Body of pancreas (tissue), 4 donors: ENCODE measurements around the gene RPGRIP1L.

Experiments
- CTCF ChIP-seq, 7 experiments: fragments of 450-650 bp in 4 of 7; fragments of 200-600 bp in 3 of 7; sonication (generic) in 3 of 7; IDR thresholded peaks; one replicate each; pipeline ENCODE4 v1.5.1; 2016 to 2019; ENCODE audit warnings: antibody characterized with exemption in 7 of 7
- POLR2A ChIP-seq, 3 donors: fragments of 450-650 bp; IDR thresholded peaks; one replicate each; pipeline ENCODE4 v1.6.1; 2016; ENCODE audit warnings: antibody characterized with exemption in 3 of 3, mild to moderate bottlenecking in 2 of 3

DNA sequence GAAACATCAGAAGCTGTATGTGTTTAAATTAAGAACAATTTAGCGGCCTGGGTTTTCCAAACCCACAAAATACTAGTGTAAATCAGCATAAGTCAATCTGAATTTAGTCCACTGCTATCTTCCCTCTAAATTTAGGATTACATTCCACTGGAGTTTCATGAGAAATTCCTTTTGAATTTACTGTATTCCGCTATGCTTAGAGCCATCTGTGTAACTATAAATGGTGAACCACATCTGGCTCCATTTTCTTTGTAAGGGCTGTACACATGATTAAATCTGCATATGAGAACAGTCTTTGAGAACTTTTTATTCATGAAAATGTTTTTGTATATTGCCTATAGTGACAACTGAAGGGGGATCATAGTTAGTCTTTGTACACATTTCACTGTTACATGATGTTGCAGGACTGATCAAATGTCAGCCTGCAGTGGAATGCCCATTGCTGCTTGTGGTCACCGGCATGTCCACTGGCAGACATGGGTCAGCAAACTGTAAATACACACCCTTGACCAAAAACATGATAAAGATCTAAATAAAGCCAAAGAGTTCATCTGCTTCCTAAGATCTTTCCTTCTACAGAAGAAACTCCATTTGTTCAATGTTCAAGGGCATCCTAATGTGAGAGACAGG lies 36.8 kb downstream of the RPGRIP1L start:
- TF ChIP-seq CTCF (IDR thresholded peaks at IDR 0.05) = no peak
- no peak for TF ChIP-seq POLR2A (IDR thresholded peaks at IDR 0.05)
